Measurements from ENCODE around the gene ALKBH1. TPM values are rescaled to one million over a fixed set of nuclear protein-coding genes. Genes with fewer than 3 reads are reported as not detected.
"Not testable (repeated sequence)": the region's sequence is repeated elsewhere in the genome, so short reads cannot be mapped to it uniquely, and the experiment has no call there.

The ALKBH1 gene, protein sequence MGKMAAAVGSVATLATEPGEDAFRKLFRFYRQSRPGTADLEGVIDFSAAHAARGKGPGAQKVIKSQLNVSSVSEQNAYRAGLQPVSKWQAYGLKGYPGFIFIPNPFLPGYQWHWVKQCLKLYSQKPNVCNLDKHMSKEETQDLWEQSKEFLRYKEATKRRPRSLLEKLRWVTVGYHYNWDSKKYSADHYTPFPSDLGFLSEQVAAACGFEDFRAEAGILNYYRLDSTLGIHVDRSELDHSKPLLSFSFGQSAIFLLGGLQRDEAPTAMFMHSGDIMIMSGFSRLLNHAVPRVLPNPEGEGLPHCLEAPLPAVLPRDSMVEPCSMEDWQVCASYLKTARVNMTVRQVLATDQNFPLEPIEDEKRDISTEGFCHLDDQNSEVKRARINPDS
- 5.5 and 7.6 TPM in 2 replicates for total RNA-seq (ENCODE audit: low replicate concordance)

DNA sequence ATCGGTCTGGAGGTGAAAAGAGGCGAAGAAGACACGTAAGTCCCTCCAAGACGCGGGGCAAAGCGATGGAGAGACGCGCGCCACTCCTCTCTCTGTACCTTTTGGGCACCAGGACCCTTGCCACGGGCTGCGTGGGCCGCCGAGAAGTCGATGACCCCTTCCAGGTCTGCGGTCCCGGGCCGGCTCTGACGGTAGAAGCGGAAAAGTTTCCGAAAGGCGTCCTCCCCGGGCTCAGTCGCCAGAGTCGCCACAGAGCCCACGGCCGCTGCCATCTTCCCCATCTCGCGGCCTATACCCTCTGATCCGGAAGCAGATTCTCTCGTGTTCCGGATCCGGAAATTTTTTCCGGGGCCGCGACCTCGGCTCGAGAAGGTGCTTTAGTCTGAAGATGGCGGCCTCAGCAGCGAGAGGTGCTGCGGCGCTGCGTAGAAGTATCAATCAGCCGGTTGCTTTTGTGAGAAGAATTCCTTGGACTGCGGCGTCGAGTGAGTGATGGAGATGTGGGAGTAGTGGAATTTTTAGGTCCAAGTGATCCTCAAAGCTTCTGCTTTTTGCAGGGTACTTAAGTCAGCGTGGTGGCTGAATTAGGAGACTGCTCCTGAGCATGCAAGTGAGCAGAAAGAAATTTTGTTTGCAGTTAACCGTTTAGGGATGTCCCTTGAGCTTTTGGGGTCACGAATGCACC is at the start of gene ALKBH1, which contains the start of gene SLIRP:
ALKBH1 (minus strand) TSS at position 300 of the 685 bp plus-strand sequence; CDS start at position 281, 19 bp downstream.
SLIRP (plus strand) TSS at position 380 of the 685 bp plus-strand sequence; CDS start at position 389, 9 bp downstream.
- peak; percentile 77 for DNase-seq (ENCODE audit: low read depth)
- TF ChIP-seq, protein P1, sequence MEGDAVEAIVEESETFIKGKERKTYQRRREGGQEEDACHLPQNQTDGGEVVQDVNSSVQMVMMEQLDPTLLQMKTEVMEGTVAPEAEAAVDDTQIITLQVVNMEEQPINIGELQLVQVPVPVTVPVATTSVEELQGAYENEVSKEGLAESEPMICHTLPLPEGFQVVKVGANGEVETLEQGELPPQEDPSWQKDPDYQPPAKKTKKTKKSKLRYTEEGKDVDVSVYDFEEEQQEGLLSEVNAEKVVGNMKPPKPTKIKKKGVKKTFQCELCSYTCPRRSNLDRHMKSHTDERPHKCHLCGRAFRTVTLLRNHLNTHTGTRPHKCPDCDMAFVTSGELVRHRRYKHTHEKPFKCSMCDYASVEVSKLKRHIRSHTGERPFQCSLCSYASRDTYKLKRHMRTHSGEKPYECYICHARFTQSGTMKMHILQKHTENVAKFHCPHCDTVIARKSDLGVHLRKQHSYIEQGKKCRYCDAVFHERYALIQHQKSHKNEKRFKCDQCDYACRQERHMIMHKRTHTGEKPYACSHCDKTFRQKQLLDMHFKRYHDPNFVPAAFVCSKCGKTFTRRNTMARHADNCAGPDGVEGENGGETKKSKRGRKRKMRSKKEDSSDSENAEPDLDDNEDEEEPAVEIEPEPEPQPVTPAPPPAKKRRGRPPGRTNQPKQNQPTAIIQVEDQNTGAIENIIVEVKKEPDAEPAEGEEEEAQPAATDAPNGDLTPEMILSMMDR (IDR thresholded peaks at IDR 0.05; ENCODE audit: insufficient read depth, low read length), result no peak
- peak within 1 kb of the TSS; percentile 97 for H3K4me3 ChIP-seq (ENCODE audit: low read depth, low read length)

DNA sequence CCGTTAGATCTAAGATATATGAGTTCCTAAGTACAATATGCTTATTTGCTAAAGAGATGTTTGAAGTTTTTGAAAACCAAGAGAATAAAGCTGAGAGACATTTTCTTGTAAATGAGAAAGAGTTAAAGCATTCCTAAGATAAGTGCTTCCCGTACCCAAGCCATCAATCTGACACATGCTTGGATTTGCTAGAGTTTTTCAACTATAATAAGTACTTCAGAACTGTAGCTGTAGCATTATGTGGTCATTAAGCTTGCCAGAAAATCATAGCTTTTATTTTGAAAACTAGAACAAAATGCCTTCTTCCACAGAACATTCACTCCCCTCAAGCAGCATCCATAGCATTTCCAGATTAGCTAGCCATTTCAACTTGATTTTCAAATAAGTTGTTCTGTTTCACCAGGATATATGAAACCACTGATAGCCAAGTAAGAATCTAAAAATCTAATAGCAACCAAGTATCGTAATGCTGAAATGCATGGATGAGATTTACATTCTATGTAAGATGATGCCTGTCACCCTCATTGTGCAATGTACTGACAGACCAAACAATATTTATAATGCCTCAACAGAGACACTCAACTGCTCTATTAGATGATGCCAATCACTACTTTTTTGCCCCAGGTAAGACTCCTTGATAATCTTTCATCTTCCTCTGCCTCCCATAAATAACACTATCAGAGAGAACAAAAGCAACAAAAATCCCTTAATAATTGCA is 45.1 kb upstream of the ALKBH1 start:
- TF ChIP-seq, protein P1 (IDR thresholded peaks at IDR 0.05; ENCODE audit: insufficient read depth, low read length), result no peak
- peak; percentile 47 for DNase-seq (ENCODE audit: low read depth)
- no peak overlapping the region for H3K4me3 ChIP-seq (ENCODE audit: low read depth, low read length)

DNA sequence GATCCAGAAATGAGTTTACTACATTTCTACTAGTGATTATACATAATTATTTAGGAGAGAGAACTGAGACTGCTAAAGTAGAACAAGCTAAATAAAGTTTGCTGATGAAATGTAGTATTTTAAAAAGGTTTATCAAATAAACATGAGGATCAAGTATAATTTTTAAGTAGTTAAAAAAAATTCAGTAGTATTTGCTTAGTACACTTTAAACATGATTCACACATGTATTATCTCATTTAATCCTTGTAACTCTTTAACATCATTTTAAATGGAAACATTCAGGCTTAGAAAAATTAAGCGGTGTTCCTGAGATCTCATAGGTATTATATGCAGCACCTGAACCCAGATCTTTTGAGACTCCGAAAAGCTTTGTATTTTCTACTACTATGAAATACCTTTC is 44.4 kb upstream of the ALKBH1 start:
- DNase-seq (ENCODE audit: low read depth), result no peak
- H3K4me3 ChIP-seq (ENCODE audit: low read depth, low read length), result no peak overlapping the region
- TF ChIP-seq, protein P1 (IDR thresholded peaks at IDR 0.05; ENCODE audit: insufficient read depth, low read length), result no peak

DNA sequence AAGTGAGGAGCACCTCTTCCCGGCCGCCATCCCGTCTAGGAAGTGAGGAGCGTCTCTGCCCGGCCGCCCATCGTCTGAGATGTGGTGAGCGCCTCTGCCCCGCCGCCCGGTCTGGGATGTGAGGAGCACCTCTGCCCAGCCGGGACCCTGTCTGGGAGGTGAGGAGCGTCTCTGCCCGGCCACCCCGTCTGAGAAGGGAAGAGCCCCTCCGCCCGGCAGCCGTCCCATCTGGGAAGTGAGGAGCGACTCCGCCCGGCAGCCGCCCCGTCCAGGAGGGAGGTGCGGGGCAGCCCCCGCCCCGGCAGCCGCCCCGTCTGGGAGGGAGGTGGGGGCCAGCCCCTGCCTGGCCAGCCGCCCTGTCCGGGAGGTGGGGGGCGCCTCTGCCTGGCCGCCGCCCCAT is 39.6 kb upstream of the ALKBH1 start:
- H3K4me3 ChIP-seq (ENCODE audit: low read depth, low read length); DNase-seq (ENCODE audit: low read depth): not testable (repeated sequence)

DNA sequence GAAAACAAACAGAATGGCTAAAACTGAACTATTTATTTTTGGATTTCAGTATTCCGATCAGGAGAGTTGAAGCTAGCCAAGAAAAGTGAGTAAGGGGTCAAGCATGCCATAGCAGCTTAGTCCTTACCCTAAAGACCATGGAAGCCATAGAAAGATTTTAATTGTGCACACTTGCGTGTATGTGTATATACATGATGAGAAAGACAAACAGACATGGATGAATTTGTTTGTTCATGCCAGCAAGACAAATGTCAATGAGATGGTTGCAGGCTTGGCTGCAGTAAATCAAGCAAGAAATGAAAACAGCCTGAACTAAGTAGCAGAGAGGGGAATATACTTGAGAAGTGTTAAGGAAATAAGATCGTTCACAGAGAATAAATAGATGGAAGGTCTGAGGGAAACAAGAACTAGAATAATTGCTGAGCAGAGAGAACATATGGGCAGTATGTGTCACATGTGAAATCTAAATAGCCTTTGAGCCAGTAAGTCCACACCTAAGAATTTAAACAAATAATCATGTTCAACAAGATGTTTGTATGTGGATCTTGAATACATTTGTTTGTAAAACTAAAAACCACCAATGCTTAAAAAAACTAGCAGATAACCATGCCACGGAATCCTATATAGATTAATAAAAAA is 38.4 kb upstream of the ALKBH1 start:
- DNase-seq (ENCODE audit: low read depth), result no peak
- H3K4me3 ChIP-seq (ENCODE audit: low read depth, low read length), result no peak overlapping the region
- TF ChIP-seq, protein P1 (IDR thresholded peaks at IDR 0.05; ENCODE audit: insufficient read depth, low read length), result no peak

DNA sequence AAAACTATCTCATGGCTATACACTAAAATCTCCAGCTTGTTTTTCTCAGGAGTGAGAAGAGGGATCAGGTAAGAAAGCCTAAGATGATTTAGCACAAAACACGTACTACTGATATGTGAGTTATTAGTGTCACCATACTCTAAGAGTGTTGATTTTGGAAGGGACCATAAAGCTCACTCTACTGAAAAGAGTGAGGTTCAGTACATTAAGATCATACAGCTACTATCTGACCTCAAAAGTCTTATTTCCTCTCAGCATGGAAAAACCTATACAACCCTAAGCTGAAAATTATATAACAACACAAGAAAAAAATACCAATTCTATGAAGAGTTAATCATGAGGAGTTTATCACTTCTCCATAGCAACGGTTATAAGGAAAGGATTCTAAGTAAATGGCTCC is 33.6 kb upstream of the ALKBH1 start:
- no peak for DNase-seq (ENCODE audit: low read depth)
- H3K4me3 ChIP-seq (ENCODE audit: low read depth, low read length), result no peak overlapping the region
- TF ChIP-seq, protein P1 (IDR thresholded peaks at IDR 0.05; ENCODE audit: insufficient read depth, low read length), result no peak
